Brain pericyte (primary cell): Measurements from ENCODE around the gene SCLT1.
A peak's percentile ranks its signal among the peaks of the same experiment; 100 is the strongest.
"Not testable (repeated sequence)": the region's sequence is repeated elsewhere in the genome, so short reads cannot be mapped to it uniquely, and the experiment has no call there.

Experiments
- DNase-seq: peaks from one replicate; pipeline ENCODE4 v3.0.0-alpha.2; 2012; ENCODE audit warnings: low read depth, low spot score

Gene SCLT1

DNA sequence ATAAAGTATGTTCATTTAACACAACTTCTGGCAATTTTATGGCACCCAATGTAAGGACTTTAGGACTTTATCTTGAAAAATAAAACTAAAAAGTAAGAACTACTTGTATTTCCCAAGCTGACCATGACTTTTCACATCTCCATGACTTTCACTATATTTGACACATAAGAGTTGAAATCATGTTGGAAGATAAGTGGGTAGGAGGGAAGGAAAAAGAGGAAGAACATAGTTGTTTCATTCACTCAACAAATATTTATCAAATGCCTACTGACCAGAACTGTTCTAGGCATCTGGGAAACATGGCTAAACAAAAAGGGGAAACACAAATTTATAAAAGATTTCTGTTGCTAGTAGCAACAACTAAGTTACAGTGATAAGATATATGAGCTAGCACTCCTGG lies 16.0 kb downstream of the SCLT1 start:
- no peak for DNase-seq

GRCh38 chr4:129069537-129069936 lies 23.8 kb downstream of the SCLT1 start:
- not testable (repeated sequence) for DNase-seq

DNA sequence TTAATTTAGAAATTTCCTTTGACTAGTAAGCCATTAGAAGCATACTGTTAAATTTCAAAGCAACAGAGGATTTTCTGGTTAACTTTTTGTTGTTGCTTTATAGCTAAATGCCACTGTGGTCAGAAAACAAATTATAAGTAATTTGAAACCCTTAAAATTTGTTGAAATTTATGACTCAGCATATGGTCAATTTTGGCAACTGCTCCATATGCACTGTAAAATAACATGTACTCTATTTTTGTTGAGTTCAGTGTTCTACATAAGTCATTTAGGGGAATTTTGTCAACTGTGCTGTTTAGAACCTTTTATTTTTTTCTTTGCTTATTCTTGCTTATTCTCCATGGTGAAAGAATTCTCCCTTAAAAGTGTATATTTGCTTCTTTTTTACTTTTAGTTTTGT lies 28.6 kb downstream of the SCLT1 start:
- DNase-seq, result peak; percentile 39

GRCh38 chr4:129063640-129064039 lies 29.7 kb downstream of the SCLT1 start:
- no peak for DNase-seq

- no peak for DNase-seq
These were observed 30.8 kb downstream of the SCLT1 start for GRCh38 chr4:129062580-129062979.

- no peak for DNase-seq
These were observed 34.3 kb downstream of the SCLT1 start for GRCh38 chr4:129059028-129059427.

DNA sequence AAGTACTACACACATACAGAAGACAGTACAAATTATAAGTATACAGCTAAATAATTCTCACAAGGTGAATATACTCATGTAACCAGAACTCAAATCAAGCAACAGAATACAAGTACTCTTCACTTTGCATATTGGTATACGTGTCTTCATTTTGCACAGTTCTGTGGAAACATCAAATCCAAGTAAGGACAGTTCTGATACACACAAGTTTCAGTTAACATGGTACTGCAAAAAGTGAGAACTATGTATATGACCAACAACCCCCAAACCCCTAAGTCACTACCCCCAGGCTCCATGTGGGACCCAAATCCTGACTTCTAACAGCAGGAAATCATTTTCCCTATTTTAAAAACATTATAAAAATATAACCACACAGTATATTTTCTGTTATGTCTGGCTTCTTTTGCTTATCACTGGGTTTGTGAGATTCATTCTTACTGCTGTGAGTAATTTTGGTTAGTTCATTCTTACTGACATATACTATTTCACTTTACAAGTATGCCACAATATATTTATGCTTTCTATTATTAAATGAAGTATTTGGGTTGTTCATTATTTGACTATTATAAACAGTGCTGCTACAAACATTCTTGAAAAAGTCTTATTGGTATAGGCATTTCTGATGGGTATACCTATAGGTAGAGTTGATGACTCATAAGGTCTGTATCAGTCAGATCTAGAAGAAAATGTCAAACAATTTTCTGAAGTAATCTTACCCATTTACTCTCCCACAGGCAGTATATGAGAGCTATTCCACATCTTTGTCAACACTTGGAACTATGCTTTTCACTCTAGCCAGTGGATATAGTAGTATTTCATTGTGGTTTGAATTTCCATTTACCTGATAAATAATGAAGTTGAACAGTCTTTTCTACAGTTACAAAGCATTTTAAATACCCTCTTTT lies 47.0 kb downstream of the SCLT1 start:
- DNase-seq, result no peak

DNA sequence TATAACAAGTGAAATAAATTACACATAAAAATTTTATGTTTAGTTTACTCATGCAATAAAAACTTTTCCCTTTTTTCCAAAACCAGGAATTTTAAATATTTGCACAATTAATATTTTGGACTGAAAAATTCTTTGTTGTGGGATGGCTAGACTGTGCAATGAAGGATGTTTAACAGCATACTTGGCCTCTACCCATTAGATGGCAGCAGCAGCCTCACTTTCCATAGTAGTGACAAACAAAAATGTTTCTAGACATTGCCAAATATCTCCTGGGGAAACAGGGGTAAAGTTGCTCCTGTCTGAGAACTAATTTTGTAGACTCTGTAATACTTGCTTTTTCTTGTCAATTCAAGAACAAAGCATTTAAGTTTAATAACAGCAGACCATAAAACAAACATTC lies 49.8 kb downstream of the SCLT1 start:
- no peak for DNase-seq

DNA sequence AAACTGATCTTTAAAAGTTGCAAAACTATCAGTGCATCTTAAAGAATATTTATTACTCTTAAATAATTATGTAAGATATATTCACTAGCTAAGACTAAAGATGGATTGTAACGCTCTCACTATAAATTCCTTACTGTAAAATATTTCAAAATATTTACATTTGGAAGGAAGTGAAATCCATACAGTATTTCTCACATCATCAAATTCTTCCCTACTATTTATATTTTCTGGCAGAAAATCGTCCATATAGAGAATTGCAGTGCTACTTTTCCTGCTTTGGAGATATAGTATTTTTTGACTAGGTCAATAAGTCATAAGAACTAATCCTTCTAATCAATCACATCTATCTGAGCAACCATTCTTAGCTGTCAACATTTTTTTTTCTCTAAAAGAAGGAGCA lies 52.9 kb downstream of the SCLT1 start:
- no peak for DNase-seq

DNA sequence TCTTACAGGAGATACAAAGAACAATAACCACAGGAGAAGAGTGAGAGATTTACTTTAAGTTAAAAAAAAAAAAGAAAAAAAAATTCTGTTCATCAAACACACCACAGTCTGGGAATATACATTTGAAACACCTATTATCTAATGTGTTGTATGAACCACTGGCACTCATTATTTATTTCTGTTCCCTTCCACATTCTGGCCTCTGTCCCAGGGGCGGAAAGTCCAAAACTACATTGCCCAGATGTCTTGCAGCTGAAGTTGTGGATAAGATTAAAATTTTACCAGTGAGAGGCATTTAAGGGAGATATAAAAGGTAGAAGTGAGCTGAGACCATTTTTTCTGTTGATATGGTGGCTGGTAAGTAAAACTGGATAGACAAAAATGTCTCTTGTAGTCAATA lies 56.2 kb downstream of the SCLT1 start:
- DNase-seq, result no peak

GRCh38 chr4:129014566-129015509 lies 78.5 kb downstream of the SCLT1 start:
- DNase-seq, result no peak

GRCh38 chr4:129008096-129008495 lies 85.2 kb downstream of the SCLT1 start:
- no peak for DNase-seq

GRCh38 chr4:128986908-128987307 lies 106.4 kb downstream of the SCLT1 start:
- DNase-seq, result no peak

DNA sequence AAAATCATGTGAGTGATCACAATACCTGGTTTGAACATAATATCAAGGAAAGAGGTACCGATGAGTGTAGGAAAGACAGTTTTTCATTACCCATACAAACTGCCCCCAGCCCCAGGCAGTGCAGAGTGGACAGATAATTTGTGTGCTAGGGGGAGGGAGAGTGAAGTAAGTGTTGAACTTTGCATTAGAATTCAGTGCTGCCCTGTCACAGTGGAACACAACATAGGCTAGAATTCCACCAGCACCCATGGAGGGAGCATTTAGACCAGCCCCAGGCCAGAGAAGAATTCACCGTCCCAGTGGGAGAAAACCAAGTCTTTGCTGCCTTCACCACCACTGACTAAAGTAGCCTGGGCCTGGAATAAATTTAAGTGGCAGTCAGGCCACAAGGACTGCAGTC lies 107.3 kb downstream of the SCLT1 start:
- DNase-seq, result no peak

GRCh38 chr4:128983771-128984485 lies 109.4 kb downstream of the SCLT1 start:
- no peak for DNase-seq

- no peak for DNase-seq
These were observed 112.0 kb downstream of the SCLT1 start for GRCh38 chr4:128981377-128981776.

- DNase-seq, result no peak
These were observed 112.5 kb downstream of the SCLT1 start for GRCh38 chr4:128980816-128981326.

DNA sequence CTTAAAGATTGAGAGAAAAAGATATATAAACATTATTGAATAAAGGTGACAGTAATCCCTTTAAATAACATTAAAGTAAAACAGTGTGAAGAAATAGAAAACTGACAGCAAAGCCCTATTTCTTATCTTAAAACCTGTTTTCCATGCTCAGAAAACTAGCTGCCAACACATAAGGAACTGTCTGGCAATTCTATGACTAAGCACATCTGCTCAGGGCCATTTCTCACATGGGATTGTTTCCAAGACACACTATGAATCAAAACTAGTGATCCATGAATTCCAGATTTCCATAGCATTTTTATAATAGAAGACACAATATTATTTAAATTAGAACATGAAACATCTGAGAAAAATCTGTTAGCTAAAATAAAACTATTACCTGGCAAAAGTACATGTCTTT lies 113.4 kb downstream of the SCLT1 start:
- DNase-seq, result peak; percentile 7

DNA sequence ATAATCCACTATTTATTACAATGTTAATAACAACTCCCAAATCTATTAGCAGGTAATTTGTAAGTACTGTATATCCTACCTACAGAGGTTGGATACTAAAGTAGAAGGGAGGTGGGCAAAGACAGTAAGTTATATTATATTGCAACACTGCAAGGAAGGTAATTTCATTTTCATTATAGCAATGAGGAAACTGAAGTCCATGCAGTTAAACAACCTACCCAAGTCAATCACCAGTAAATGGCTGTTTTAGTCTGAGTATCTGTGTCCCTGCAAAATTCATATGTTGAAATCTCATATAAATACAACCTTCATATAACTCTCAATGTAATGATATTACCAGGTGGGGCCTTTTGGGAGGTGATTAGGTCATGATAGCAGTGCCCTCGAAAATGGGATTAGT lies 114.4 kb downstream of the SCLT1 start:
- DNase-seq, result no peak

DNA sequence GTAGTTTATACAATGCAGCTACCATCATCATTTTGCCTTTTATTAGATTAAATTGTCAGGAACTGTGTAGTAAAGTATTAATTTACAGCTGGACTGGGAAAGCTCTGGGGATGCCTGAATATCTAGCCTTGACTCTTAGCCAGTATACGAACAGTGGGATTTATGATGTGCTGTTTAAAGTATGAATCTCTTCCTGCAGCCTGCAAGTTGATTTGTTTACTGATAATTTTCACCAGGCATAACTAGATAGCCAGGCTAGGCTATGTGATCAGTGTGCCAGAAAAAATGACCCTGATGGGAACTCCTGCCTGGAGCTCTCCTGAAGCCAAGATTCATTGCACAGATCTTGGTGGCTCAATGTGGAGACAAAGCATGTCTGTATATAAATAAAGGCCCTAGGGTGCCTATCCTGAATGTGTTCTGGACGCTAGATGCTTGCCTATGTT lies 119.2 kb downstream of the SCLT1 start:
- no peak for DNase-seq

GRCh38 chr4:128973384-128973783 lies 120.0 kb downstream of the SCLT1 start:
- DNase-seq, result no peak

GRCh38 chr4:128961405-128961804 lies 131.9 kb downstream of the SCLT1 start:
- DNase-seq, result no peak
